H1 (cell line): ENCODE results near the gene USP35. TPM values are rescaled to one million over a fixed set of nuclear protein-coding genes. Genes with fewer than 3 reads are reported as not detected.

Experiments used
- CTCF ChIA-PET: fragments of 300-600 bp; sonication (Branson Sonifier 250); formaldehyde crosslinking; loops from one replicate; lab custom pipeline; 2021; ENCODE audit not compliant: partially characterized antibody; lab: Charles Lee
- POLR2A ChIA-PET: fragments of 300-600 bp; sonication (Branson Sonifier 250); formaldehyde crosslinking; loops from one replicate; lab custom pipeline; 2021; ENCODE audit warnings: inconsistent platforms; ENCODE audit not compliant: partially characterized antibody; lab: Charles Lee
- DNase-seq, 2 experiments: peaks; one replicate each; pipeline versions ENCODE4 v3.0.0 to v3.0.0-alpha.2; 2010 to 2022; ENCODE audit warnings: low spot score in 2 of 2, low read depth in 1 of 2, mixed read lengths in 1 of 2
- FAIRE-seq: peaks from 2 replicates; lab custom pipeline; 2011; peaks lifted over from hg19 to GRCh38; lab: Jason Lieb, UNC
- H2AFZ ChIP-seq: 2 replicates; pipeline ENCODE4 v1.8.1; 2012; ENCODE audit warnings: low read length, inconsistent platforms
- H2AK5ac ChIP-seq: 2 replicates; pipeline ENCODE4 v1.6.1; 2013; ENCODE audit warnings: low read depth, low read length
- H2BK120ac ChIP-seq: replicated peaks from 2 replicates; pipeline ENCODE3; 2013; ENCODE audit warnings: low read depth, low read length, inconsistent platforms
- H2BK12ac ChIP-seq: 2 replicates; pipeline ENCODE4 v1.6.1; 2013; ENCODE audit warnings: low read depth, low read length
- H2BK15ac ChIP-seq: 2 replicates; pipeline ENCODE4 v1.6.1; 2013; ENCODE audit warnings: low read length
- H2BK20ac ChIP-seq: 2 replicates; pipeline ENCODE4 v1.6.1; 2013; ENCODE audit warnings: low read length
- H2BK5ac ChIP-seq: 2 replicates; pipeline ENCODE4 v1.6.1; 2013; ENCODE audit warnings: low read depth, low read length
- H3K14ac ChIP-seq: 2 replicates; pipeline ENCODE4 v1.6.1; 2013; ENCODE audit warnings: inconsistent platforms; ENCODE audit not compliant: insufficient read length
- H3K18ac ChIP-seq: 2 replicates; pipeline ENCODE4 v1.6.1; 2013; ENCODE audit warnings: low read length; ENCODE audit errors: extremely low read depth
- H3K23ac ChIP-seq: 2 replicates; pipeline ENCODE4 v1.6.1; 2013; ENCODE audit warnings: inconsistent platforms; ENCODE audit not compliant: insufficient read length
- H3K23me2 ChIP-seq: 2 replicates; pipeline ENCODE4 v1.6.1; 2013; ENCODE audit warnings: low read depth, low read length
- H3K27ac ChIP-seq: 2 replicates; pipeline ENCODE4 v1.6.1; 2011; ENCODE audit warnings: low read depth, low read length, inconsistent platforms
- H3K27me3 ChIP-seq, 4 experiments: replicated peaks in 1 of 4; 1 replicate in 1 of 4; 2 replicates in 3 of 4; pipeline versions ENCODE4 v1.6.1 to v1.8.1; 2011 to 2013; ENCODE audit warnings: low read length in 3 of 4, mild to moderate bottlenecking in 3 of 4, inconsistent platforms in 2 of 4, mixed read lengths in 2 of 4, moderate library complexity in 1 of 4; ENCODE audit not compliant: control insufficient read depth in 3 of 4, insufficient read depth in 3 of 4; ENCODE audit errors: extremely low read depth in 1 of 4
- H3K36me3 ChIP-seq, 4 experiments: 2 replicates each; pipeline versions ENCODE4 v1.6.1 to v1.8.1; 2011 to 2013; ENCODE audit warnings: mild to moderate bottlenecking in 4 of 4, low read length in 3 of 4, moderate library complexity in 2 of 4, control low read depth in 1 of 4, inconsistent platforms in 1 of 4; ENCODE audit not compliant: insufficient read depth in 4 of 4, control insufficient read depth in 2 of 4
- H3K4ac ChIP-seq: replicated peaks from 2 replicates; pipeline ENCODE3; 2013; ENCODE audit warnings: low read length, low read depth, mixed read lengths, inconsistent platforms; ENCODE audit not compliant: insufficient read length
- H3K4me1 ChIP-seq, 4 experiments: replicated peaks in 1 of 4; 1 replicate in 1 of 4; 2 replicates in 3 of 4; pipeline versions ENCODE4 v1.6.1 to v1.8.1; 2011 to 2013; ENCODE audit warnings: low read length in 3 of 4, inconsistent platforms in 2 of 4, mixed read lengths in 1 of 4; ENCODE audit not compliant: insufficient read depth in 4 of 4, control insufficient read depth in 3 of 4
- H3K4me2 ChIP-seq, 2 experiments: 2 replicates each; pipeline versions ENCODE4 v1.6.1 to v1.8.1; 2011 to 2013; ENCODE audit warnings: low read depth in 2 of 2, low read length in 2 of 2, control low read depth in 1 of 2, inconsistent platforms in 1 of 2, mild to moderate bottlenecking in 1 of 2; ENCODE audit not compliant: insufficient read depth in 1 of 2
- H3K4me3 ChIP-seq, 4 experiments: fragments of 200-600, 300-600 bp in 1 of 4; sonication (generic), shearing (Covaris generic), sonication (Bioruptor Twin) in 1 of 4; 2 replicates each; pipeline versions ENCODE4 v1.5.1 to v1.8.1; 2011 to 2016; ENCODE audit warnings: low read length in 4 of 4, low read depth in 3 of 4, control low read depth in 2 of 4, inconsistent platforms in 2 of 4, mild to moderate bottlenecking in 2 of 4, mixed read lengths in 1 of 4, moderate library complexity in 1 of 4; ENCODE audit not compliant: insufficient read depth in 2 of 4; ENCODE audit errors: extremely low read depth in 1 of 4
- H3K56ac ChIP-seq: replicated peaks from 2 replicates; pipeline ENCODE3; 2013; ENCODE audit warnings: low read depth, mild to moderate bottlenecking, mixed read lengths, low read length, inconsistent platforms; ENCODE audit not compliant: insufficient read length
- H3K79me1 ChIP-seq: 2 replicates; pipeline ENCODE4 v1.6.1; 2013; ENCODE audit warnings: low read depth, low read length, control low read depth
- H3K79me2 ChIP-seq, 2 experiments: 2 replicates each; pipeline versions ENCODE4 v1.6.1 to v1.8.1; 2012 to 2013; ENCODE audit warnings: low read length in 2 of 2, mild to moderate bottlenecking in 2 of 2, inconsistent platforms in 1 of 2; ENCODE audit not compliant: insufficient read depth in 2 of 2, control insufficient read depth in 1 of 2
- H3K9ac ChIP-seq, 4 experiments: replicated peaks in 1 of 4; 1 replicate in 1 of 4; 2 replicates in 3 of 4; pipeline versions ENCODE4 v1.6.1 to v1.8.1; 2011 to 2013; ENCODE audit warnings: low read depth in 3 of 4, low read length in 3 of 4, control low read depth in 2 of 4, mild to moderate bottlenecking in 2 of 4, moderate library complexity in 2 of 4, inconsistent platforms in 1 of 4; ENCODE audit errors: extremely low read depth in 1 of 4
- H3K9me3 ChIP-seq, 2 experiments: 2 replicates each; pipeline versions ENCODE4 v1.6.1 to v1.8.1; 2012 to 2013; ENCODE audit warnings: mild to moderate bottlenecking in 2 of 2, moderate library complexity in 2 of 2, control low read depth in 1 of 2, inconsistent platforms in 1 of 2, low read depth in 1 of 2, low read length in 1 of 2, mixed read lengths in 1 of 2; ENCODE audit not compliant: insufficient read depth in 2 of 2
- H4K20me1 ChIP-seq, 2 experiments: replicated peaks in 1 of 2; 2 replicates each; pipeline versions ENCODE3 to v1.8.1; 2011 to 2013; ENCODE audit warnings: inconsistent platforms in 2 of 2, low read length in 2 of 2, mild to moderate bottlenecking in 1 of 2; ENCODE audit not compliant: insufficient read depth in 2 of 2, control insufficient read depth in 1 of 2
- H4K5ac ChIP-seq: 2 replicates; pipeline ENCODE4 v1.6.1; 2013; ENCODE audit warnings: low read length, low read depth, mixed read lengths, inconsistent platforms; ENCODE audit not compliant: insufficient read length
- H4K8ac ChIP-seq: 2 replicates; pipeline ENCODE4 v1.8.0; 2013; ENCODE audit warnings: mild to moderate bottlenecking, moderate library complexity, low read length, inconsistent platforms; ENCODE audit not compliant: insufficient read depth; ENCODE audit errors: extremely low read depth
- H4K91ac ChIP-seq: replicated peaks from 2 replicates; pipeline ENCODE3; 2013; ENCODE audit warnings: low read length, mixed read lengths, inconsistent platforms; ENCODE audit not compliant: insufficient read length
- ASH2L ChIP-seq: fragments of 200-600, 300-600 bp; sonication (generic); IDR thresholded peaks from one replicate; pipeline ENCODE4 v1.7.1; 2017; ENCODE audit warnings: low read length
- EP300 ChIP-seq, 2 experiments: IDR thresholded peaks; 1 replicate in 1 of 2; 2 replicates in 1 of 2; pipeline ENCODE4 v1.6.1; 2011 to 2012; ENCODE audit warnings: low read depth in 2 of 2, low read length in 2 of 2, mild to moderate bottlenecking in 2 of 2, borderline replicate concordance in 1 of 2, inconsistent platforms in 1 of 2, moderate library complexity in 1 of 2
- FOSL1 ChIP-seq: IDR thresholded peaks from 2 replicates; pipeline ENCODE4 v1.6.1; 2011; ENCODE audit warnings: mild to moderate bottlenecking, low read depth, low read length, moderate library complexity; ENCODE audit not compliant: insufficient read depth
- KDM1A ChIP-seq: fragments of 200-600, 300-600 bp; sonication (generic); IDR thresholded peaks from 2 replicates; pipeline ENCODE4 v1.7.1; 2016; ENCODE audit warnings: mild to moderate bottlenecking, low read length, borderline replicate concordance
- KDM5A ChIP-seq: fragments of 200-600 bp; IDR thresholded peaks from 2 replicates; pipeline ENCODE4 v1.7.1; 2012; ENCODE audit warnings: mild to moderate bottlenecking, low read length, inconsistent platforms, mixed read lengths
- RNF2 ChIP-seq: fragments of 200-900, 300-1000 bp; sonication (generic); IDR thresholded peaks from 2 replicates; pipeline ENCODE4 v1.7.1; 2016; ENCODE audit warnings: borderline replicate concordance, low read depth, mild to moderate bottlenecking, antibody characterized with exemption, low read length; ENCODE audit not compliant: poor library complexity, severe bottlenecking; ENCODE audit errors: missing control alignments
- SIN3A ChIP-seq, 2 experiments: IDR thresholded peaks in 1 of 2; conservative IDR thresholded peaks in 1 of 2; 2 replicates each; pipeline ENCODE4 v1.6.1; 2011 to 2012; ENCODE audit warnings: low read length in 2 of 2, improper control_type of control experiment in 1 of 2, low read depth in 1 of 2, mild to moderate bottlenecking in 1 of 2
- SUZ12 ChIP-seq: fragments of 200-600 bp; sonication (generic); IDR thresholded peaks from 2 replicates; pipeline ENCODE4 v1.6.1; 2012; ENCODE audit warnings: mild to moderate bottlenecking, inconsistent platforms, low read length, moderate library complexity, mixed read lengths
- WGBS, 2 experiments: shearing (Covaris generic) in 1 of 2; methylation state at CpG; one replicate each; pipeline versions ENCODE4 v1.1.6 to v1.1.7; 2013 to 2015; ENCODE audit warnings: low lambda C conversion rate in 2 of 2, mixed read lengths in 2 of 2, inconsistent platforms in 1 of 2, low coverage in 1 of 2, missing lambda C conversion rate in 1 of 2; ENCODE audit not compliant: insufficient replicate concordance in 2 of 2, insufficient coverage in 1 of 2, insufficient read length in 1 of 2; ENCODE audit errors: extremely low coverage in 1 of 2, missing lambda C conversion rate in 1 of 2; 5-methylcytosine and 5-hydroxymethylcytosine counted together
- polyA plus RNA-seq, 7 experiments: library from polyadenylated mRNA; depleted of rRNA in 3 of 7; stranded (reverse) in 5 of 7; unstranded in 2 of 7; fragments of >200 nt in 5 of 7; fragments of 200-250 nt in 2 of 7; gene quantifications; 1 replicate in 5 of 7; 2 replicates in 1 of 7; 4 replicates in 1 of 7; pipeline versions ENCODE4 v1.2.1 to v1.2.3, GENCODE V29; 2011 to 2013; ENCODE audit warnings: missing spikeins in 2 of 7, mixed read lengths in 2 of 7
- total RNA-seq: library from RNA; stranded (reverse); fragmentation: NEBNext Ultra II Directional; extraction: Animal tissue kit (Norgen Biotek cat#: 25700); gene quantifications from 2 replicates; pipeline ENCODE4 v1.2.1, GENCODE V29; 2021

The USP35 gene
- total and polyA plus RNA-seq, 2 of the 8 experiments (the other 6 are each of a cell fraction or from before 2014, with no cell fraction given): 4.6 to 6.8 TPM

- 92% methylated on average over 2 of the region's 2 CpGs; no CpG with 5 or more reads in 1 of the 2 experiments for WGBS, 2 experiments
- no peak overlapping the region for H4K91ac ChIP-seq
- H2BK12ac ChIP-seq: no peak overlapping the region
- H3K27ac ChIP-seq: no peak overlapping the region
- no peak overlapping the region for H2BK5ac ChIP-seq
- FAIRE-seq: no peak
- H3K79me1 ChIP-seq: no peaks in the 10 kb centered on the region
- no peaks in the 10 kb centered on the region for H3K36me3 ChIP-seq
- no peak overlapping the region for H3K9ac ChIP-seq
- no peak overlapping the region for H3K23ac ChIP-seq
- H3K4me1 ChIP-seq: peaks cover 0 to 2% (median 0%) of the 10 kb centered on the region in 4 experiments; a peak in 1 of 7 replicates
- no peaks in the 10 kb centered on the region for H3K23me2 ChIP-seq
- H3K27me3 ChIP-seq: no peaks in the 10 kb centered on the region
- POLR2A ChIA-PET: no interaction called here
- no peak overlapping the region for H3K4me3 ChIP-seq
- no peak overlapping the region for H2BK120ac ChIP-seq
- H3K56ac ChIP-seq: no peak overlapping the region
- DNase-seq: no peak
- no peak overlapping the region for H3K14ac ChIP-seq
- no peak overlapping the region for H3K18ac ChIP-seq
- H2BK15ac ChIP-seq: no peak overlapping the region
- H3K4me2 ChIP-seq: no peak overlapping the region
- no peak overlapping the region for H2BK20ac ChIP-seq
- no peak overlapping the region for H4K5ac ChIP-seq
- H4K20me1 ChIP-seq: no peaks in the 10 kb centered on the region
- H2AK5ac ChIP-seq: no peak overlapping the region
- H3K79me2 ChIP-seq: no peaks in the 10 kb centered on the region
- no peak overlapping the region for H4K8ac ChIP-seq
- CTCF ChIA-PET: no interaction called here
- no peak overlapping the region for H2AFZ ChIP-seq
- no peaks in the 10 kb centered on the region for H3K9me3 ChIP-seq
- H3K4ac ChIP-seq: no peak overlapping the region
- TF ChIP-seq SUZ12 (no peak), KDM5A (no peak), ASH2L (no peak), EP300 (IDR thresholded peaks at IDR 0.05; ENCODE audit: borderline replicate concordance in 1 of 2, low read depth in 2 of 2, low read length in 2 of 2) (no peak), RNF2 (no peak), SIN3A (conservative IDR thresholded peaks at IDR 0.05 in 1 of 2, IDR thresholded peaks at IDR 0.05 in 1 of 2; ENCODE audit: low read depth in 1 of 2, low read length in 2 of 2) (no peak), KDM1A (no peak), FOSL1 (no peak)
Measured at GRCh38 chr11:78255919-78256318, 67.2 kb downstream of the USP35 start.
